Inferior parietal cortex (tissue), 1 donor: Measurements from ENCODE around the gene SATB2.

Experiments
- DNase-seq: peaks from one replicate; pipeline ENCODE4 v3.0.0-alpha.2; 2016; ENCODE audit errors: extremely low spot score

The SATB2 gene

GRCh38 chr2:199452260-199452990 is 5.3 kb downstream of the SATB2 start:
- DNase-seq: no peak

GRCh38 chr2:199449956-199450355 is 7.8 kb downstream of the SATB2 start:
- no peak for DNase-seq

GRCh38 chr2:199449455-199449854 is 8.3 kb downstream of the SATB2 start:
- DNase-seq: no peak

GRCh38 chr2:199446996-199447576 is 10.7 kb downstream of the SATB2 start:
- DNase-seq: no peak

- DNase-seq: no peak
Observed at GRCh38 chr2:199444749-199445148, 13.0 kb downstream of the SATB2 start.

- DNase-seq: no peak
Observed at GRCh38 chr2:199443589-199444130, 14.1 kb downstream of the SATB2 start.

GRCh38 chr2:199442173-199442572 is 15.6 kb downstream of the SATB2 start:
- no peak for DNase-seq

- DNase-seq: no peak
Observed at GRCh38 chr2:199441759-199442158, 16.0 kb downstream of the SATB2 start.

GRCh38 chr2:199440118-199440517 is 17.6 kb downstream of the SATB2 start:
- no peak for DNase-seq

- DNase-seq: no peak
Observed at GRCh38 chr2:199439542-199439941, 18.2 kb downstream of the SATB2 start.

- no peak for DNase-seq
Observed at GRCh38 chr2:199439066-199439465, 18.7 kb downstream of the SATB2 start.

GRCh38 chr2:199434555-199434954 is 23.2 kb downstream of the SATB2 start:
- DNase-seq: no peak

- no peak for DNase-seq
Observed at GRCh38 chr2:199433204-199433832, 24.4 kb downstream of the SATB2 start.

- no peak for DNase-seq
Observed at GRCh38 chr2:199431746-199432213, 26.0 kb downstream of the SATB2 start.

GRCh38 chr2:199430214-199430613 is 27.5 kb downstream of the SATB2 start:
- no peak for DNase-seq

- DNase-seq: no peak
Observed at GRCh38 chr2:199428291-199428690, 29.4 kb downstream of the SATB2 start.

- DNase-seq: no peak
Observed at GRCh38 chr2:199424160-199424559, 33.6 kb downstream of the SATB2 start.

GRCh38 chr2:199419428-199419827 is 38.3 kb downstream of the SATB2 start:
- DNase-seq: no peak

- no peak for DNase-seq
Observed at GRCh38 chr2:199414465-199414864, 43.3 kb downstream of the SATB2 start.

- no peak for DNase-seq
Observed at GRCh38 chr2:199414001-199414400, 43.7 kb downstream of the SATB2 start.

- no peak for DNase-seq
Observed at GRCh38 chr2:199409759-199410529, 47.8 kb downstream of the SATB2 start.

GRCh38 chr2:199407421-199407820 is 50.3 kb downstream of the SATB2 start:
- DNase-seq: no peak
